GM11168 (cell line): ENCODE measurements around the gene CGB7.
"Not testable (repeated sequence)": the region's sequence is repeated elsewhere in the genome, so short reads cannot be mapped to it uniquely, and the experiment has no call there.

Experiments used
- in situ Hi-C: fragments of 300-500 bp; cut with MboI; formaldehyde crosslinking; loops from one replicate; pipeline ENCODE4 v1.12.0; 2022; ENCODE audit warnings: low sequenced_read_pairs; ENCODE audit not compliant: unreplicated experiment

Gene CGB7

DNA sequence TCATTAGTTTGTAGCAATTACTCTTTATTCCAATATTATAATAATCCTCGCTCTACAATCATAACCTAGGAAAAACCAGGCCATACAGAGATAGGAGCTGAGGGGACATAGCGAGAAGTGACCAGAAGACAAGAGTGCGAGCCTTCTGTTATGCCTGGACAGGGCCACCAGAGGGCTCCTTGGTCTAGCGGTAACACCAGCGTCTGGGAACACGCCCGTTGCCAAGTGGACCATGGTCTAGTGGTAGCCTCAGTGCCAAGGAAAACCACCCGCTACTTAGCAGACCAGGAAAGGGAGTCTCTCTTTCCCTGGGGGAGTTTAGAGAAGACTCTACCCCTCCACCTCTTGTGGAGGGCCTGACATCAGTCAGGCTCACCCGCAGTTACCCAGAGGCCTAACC, 17.3 kb upstream of the CGB7 start:
- in situ Hi-C loops = not testable (repeated sequence)

- in situ Hi-C loops = no loop called here
Observed at GRCh38 chr19:49073514-49074378, 16.2 kb upstream of the CGB7 start.

DNA sequence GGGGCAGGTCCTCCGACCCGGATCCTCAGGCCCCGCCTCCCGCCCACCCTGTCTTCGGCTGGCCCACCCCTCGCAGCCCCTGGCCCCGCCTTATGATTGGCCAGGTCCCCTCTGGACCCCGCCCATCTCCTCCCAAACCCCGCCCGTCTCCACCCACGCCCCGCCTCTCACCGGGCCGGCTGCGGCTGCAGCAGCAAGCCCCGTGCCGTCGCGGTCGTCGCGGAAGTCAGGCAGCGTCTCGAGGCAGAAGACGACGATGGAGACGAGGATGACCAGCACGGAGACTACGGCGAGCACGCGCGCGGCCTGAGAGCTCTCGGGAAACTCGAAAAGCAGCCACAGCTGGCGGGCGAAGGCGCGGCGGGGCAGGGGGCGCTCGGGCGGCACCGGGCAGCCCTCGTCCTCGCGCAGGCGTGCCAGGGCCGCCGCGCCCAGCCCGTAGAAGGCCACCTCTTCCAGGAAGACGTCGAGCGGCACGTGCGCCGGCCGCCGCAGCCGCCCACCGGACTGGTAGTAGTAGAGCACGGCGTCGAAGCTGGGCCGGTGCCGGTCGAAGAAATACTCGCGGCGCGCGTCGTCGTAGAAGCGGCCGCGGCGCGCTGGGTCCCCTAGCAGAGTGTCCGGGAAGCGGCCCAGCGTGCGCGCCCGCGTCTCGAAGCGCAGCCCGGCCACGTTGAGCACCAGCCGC, 14.5 kb upstream of the CGB7 start:
- in situ Hi-C loops = no loop called here

- in situ Hi-C loops = no loop called here
Observed at GRCh38 chr19:49070416-49070815, 12.9 kb upstream of the CGB7 start.

- in situ Hi-C loops = no loop called here
Observed at GRCh38 chr19:49069026-49069425, 11.5 kb upstream of the CGB7 start.

DNA sequence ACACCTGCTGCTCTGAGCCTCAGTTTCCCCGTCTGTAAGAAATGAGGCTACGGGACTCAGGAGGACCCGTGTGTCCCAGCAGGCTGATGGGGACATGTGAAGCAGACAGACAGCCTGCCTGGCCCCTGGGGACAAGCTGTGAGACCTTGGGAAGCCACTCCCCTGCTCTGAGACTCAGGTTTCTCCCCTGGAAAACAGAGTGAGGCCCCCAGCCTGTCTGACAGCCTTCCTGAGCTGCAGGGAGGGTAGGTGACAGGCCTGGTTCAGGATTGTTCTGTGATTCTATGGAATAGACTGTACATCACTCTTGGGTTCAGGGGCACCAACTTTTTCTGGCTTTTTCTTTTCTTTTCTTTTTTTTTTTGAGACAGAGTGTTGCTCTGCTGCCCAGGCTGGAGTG, 10.0 kb upstream of the CGB7 start:
- in situ Hi-C loops = no loop called here

- in situ Hi-C loops = no loop called here
Observed at GRCh38 chr19:49065905-49066512, 8.5 kb upstream of the CGB7 start.

DNA sequence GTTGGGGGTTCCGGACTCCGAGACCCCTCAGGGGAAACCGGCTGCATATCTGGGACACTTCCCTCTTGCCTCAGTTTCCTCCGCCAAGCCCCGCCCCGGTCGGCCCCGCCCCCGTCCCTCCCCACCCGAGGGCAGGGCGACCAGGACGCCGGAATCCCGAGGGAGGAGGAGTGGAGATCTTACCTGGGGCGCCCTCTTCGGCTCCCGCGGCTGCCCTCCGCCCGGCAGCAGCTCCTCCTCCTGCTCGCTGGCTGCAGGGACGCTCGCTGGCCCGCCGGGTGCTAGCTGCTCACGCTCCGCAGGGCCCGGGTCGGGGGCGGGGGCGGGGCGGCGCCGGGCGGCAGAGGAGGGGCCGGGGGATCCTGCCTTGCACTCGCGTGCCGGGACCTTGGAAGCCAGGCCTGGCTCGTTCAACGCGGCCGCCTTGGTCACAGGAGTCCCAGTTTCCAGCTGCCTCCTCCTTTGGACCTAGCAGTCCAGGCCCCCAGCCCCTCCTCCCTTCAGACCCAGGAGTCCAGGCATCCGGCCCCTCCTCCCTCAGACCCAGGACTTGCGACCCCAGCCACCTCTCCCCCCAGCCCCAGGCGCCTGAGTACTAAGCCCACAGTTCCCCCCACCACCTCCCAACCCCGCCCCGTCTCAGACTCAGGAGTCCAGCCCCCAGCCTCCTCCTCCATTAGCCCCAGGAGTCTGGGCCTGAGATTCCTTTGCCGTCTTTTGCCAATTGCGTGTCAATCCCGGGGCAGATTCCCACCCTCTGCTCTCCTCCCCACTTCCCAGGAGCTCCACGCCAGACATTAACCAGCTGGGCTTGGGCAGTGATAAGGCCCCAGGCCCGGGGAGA, 7.4 kb upstream of the CGB7 start, which contains the start of gene NTF4:
TSS of gene NTF4 (minus strand) at position 51 of the 844 bp plus-strand sequence. CDS start 2,821 bp downstream, outside the sequence.
- in situ Hi-C loops = no loop called here

DNA sequence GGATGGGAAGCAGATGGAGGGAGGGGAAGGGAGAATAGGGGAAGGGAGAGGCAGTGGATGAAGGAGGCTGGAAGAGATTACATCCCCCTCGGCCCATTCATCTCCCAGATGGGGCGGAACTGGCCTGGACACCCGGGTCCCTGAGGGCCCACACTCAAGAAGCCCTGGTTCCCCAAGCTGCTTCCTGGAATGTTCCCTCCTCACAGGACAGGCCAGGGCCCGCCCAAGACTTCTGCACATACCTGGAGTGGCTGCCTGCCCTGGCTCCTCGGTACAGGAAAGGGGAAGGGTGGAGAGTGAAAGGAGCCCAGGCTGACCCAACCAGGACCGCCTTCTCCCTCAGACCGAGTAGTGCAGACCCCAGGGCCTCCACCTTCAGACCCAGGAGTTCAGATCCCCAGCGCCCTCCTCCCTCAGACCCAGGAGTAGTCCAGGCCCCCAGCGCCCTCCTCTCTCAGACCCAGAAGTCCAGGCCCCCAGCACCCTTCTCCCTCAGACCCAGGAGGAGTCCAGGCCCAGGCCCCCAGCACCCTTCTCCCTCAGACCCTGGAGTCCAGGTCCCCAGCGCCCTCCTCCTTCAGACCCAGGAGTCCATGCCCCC, 6.6 kb upstream of the CGB7 start:
- in situ Hi-C loops = no loop called here

GRCh38 chr19:49061445-49061844, 3.9 kb upstream of the CGB7 start:
- in situ Hi-C loops = no loop called here

DNA sequence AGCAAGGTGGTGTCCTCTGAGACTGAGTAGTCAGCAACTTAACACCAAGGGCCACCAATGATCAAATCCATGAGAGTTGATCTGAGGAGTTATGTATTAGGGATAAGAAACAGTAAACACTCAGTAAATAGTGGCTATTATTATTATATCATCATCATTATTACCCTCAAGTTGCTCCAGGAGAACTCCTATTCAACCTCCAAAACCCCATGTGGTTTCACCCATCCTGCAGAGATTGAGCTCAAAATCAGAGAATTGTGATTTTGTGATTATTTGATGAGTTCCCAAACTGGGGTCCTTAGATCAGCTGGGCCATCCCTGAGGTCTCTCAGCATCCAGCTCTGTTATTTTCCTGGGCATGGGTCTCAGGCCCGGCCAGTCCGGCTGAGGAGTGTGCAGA, 3.5 kb upstream of the CGB7 start:
- in situ Hi-C loops = no loop called here

DNA sequence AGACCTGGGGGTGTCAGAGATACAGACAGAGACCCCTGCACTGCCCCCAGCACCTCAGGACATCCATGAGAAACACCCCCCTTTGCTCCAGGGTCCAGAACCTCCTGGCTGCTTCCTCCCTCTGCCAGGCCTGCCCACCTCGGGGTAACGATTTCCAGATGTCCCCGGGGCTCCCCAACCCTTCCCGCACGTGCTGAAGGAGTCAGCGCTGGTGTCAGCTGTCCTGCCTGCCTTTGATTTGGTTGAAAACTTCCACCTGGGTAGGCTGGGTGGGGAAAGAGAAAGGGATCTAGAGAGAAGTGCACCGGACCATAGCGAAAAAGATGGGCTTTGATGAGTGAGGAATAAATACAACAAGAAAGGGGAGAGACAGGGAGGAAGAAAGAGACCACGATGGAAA, 1.5 kb upstream of the CGB7 start:
- in situ Hi-C loops = no loop called here

DNA sequence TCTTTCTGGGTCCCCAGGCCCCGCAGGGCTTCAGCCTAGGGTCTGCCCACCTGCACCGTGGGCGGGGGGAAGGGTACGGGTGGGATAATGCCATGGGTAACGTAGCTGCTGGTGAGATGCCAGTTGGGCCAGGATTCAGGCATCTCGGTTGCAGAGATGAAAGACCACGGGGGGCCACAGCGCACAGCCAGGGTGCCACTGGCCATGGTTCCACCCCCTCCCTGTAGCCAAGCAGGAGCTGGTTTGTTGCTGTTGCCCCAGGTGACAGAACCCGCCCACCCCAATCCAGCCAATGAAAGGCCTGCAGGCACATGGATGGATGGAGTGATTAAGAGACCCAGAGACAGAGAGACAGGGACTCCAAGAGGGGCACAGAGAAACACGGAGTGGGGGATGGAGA, 1.0 kb upstream of the CGB7 start:
- in situ Hi-C loops = no loop called here

GRCh38 chr19:49056902-49057596, 500 bp downstream of the CGB7 start:
- in situ Hi-C loops = not testable (repeated sequence)

- in situ Hi-C loops = no loop called here
Observed at GRCh38 chr19:49056101-49056901, 1.2 kb downstream of the CGB7 start.

GRCh38 chr19:49050376-49051033, 7.0 kb downstream of the CGB7 start:
- in situ Hi-C loops = not testable (repeated sequence)

DNA sequence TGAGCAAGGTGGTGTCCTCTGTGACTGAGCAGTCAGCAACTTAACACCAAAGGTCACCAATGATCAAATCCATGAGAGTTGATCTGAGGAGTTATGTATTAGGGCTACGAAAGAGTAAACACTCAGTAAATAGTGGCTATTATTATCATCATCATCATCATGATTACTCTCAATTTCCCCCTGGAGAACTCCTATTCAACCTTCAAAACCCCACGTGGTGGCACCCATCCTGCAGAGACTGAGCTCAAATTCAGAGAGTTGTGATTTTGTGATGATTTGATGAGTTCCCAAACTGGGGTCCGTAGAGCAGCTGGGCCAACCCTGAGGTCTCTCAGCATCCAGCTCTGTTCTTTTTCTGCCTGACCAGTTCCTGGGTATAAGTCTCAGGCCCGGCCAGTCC, 7.7 kb downstream of the CGB7 start:
- in situ Hi-C loops = not testable (repeated sequence)

DNA sequence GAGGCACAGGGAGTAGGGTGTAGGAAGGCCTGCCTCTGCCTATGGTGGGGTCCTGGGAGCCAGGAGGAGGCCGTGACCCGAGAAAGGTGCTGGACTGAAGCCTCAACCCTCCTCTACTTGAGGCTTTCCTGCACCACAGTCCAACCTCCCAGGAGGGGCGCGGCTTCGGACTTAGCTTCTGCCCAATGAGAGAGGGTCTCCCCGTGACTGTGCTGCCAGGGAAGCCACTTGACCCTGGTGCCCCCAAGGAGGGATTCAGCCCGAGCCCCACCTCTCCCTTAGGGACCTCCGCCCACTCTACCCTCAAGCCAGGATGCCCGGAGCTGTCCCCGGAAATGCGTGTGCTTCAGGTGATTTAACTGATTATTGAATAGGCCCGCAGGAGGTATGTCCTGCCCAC, 8.5 kb downstream of the CGB7 start, which contains the start of gene CGB8:
TSS of gene CGB8 (minus strand) at position 101 of the 400 bp plus-strand sequence. CDS start 372 bp downstream, outside the sequence.
- in situ Hi-C loops = not testable (repeated sequence)
